Body of pancreas (tissue), 4 donors: Measurements from ENCODE around the gene PHF21B. TPM values are rescaled to one million over a fixed set of nuclear protein-coding genes. Genes with fewer than 3 reads are reported as not detected.

ENCODE experiments used
- ATAC-seq: fragments of 150-250 bp; one replicate; pipeline ENCODE4 v1.9.1; 2016
- DNase-seq, 4 donors: peaks; one replicate each; pipeline ENCODE4 v3.0.0-alpha.2; 2019
- H3K27ac ChIP-seq, 4 donors: fragments of 200-600 bp; sonication (generic); 1 replicate in 3 of 4; 2 replicates in 1 of 4; pipeline versions ENCODE4 v1.5.1 to v1.6.1; 2016 to 2019; ENCODE audit warnings: mild to moderate bottlenecking in 1 of 4, mixed read lengths in 1 of 4, moderate library complexity in 1 of 4
- H3K27me3 ChIP-seq, 2 donors: fragments of 200-600 bp; sonication (generic); one replicate each; pipeline ENCODE4 v1.6.0; 2016; ENCODE audit warnings: mild to moderate bottlenecking in 1 of 2
- H3K36me3 ChIP-seq, 2 donors: fragments of 200-600 bp; sonication (generic); replicated peaks in 1 of 2; 2 replicates each; pipeline ENCODE4 v1.5.1; 2016; ENCODE audit warnings: low read depth in 2 of 2; ENCODE audit not compliant: insufficient read depth in 1 of 2
- H3K4me1 ChIP-seq: fragments of 200-600 bp; sonication (generic); one replicate; pipeline ENCODE4 v1.6.0; 2016
- H3K4me3 ChIP-seq, 2 donors: fragments of 200-600 bp; sonication (generic); 1 replicate in 1 of 2; 2 replicates in 1 of 2; pipeline ENCODE4 v1.5.1; 2016 to 2019
- H3K9me3 ChIP-seq, 3 donors: fragments of 200-600 bp; sonication (generic); 1 replicate in 2 of 3; 2 replicates in 1 of 3; pipeline ENCODE4 v1.5.1; 2016
- POLR2A ChIP-seq, 3 donors: fragments of 450-650 bp; IDR thresholded peaks; one replicate each; pipeline ENCODE4 v1.6.1; 2016; ENCODE audit warnings: antibody characterized with exemption in 3 of 3, mild to moderate bottlenecking in 2 of 3
- WGBS, 2 donors: methylation state at CpG; one replicate each; pipeline ENCODE4 v1.1.5; 2017; 5-methylcytosine and 5-hydroxymethylcytosine counted together
- intact Hi-C: fragments of 100-400 bp; cut with DNase I; formaldehyde crosslinking; loops from one replicate; pipeline ENCODE4 v1.15.1; 2023
- total RNA-seq, 2 donors: library from RNA; depleted of rRNA; stranded (reverse); fragments of >200 nt; gene quantifications; one replicate each; pipeline ENCODE4 v1.1.0, GENCODE V29; 2016
- TF ChIP-seq, protein P1 (sequence below), 7 experiments: fragments of 450-650 bp in 4 of 7; fragments of 200-600 bp in 3 of 7; sonication (generic) in 3 of 7; IDR thresholded peaks; one replicate each; pipeline ENCODE4 v1.5.1; 2016 to 2019; ENCODE audit warnings: antibody characterized with exemption in 7 of 7

Gene PHF21B
- total RNA-seq, 2 donors from 2014 or later, result under 0.01 TPM; not detected in 1

DNA sequence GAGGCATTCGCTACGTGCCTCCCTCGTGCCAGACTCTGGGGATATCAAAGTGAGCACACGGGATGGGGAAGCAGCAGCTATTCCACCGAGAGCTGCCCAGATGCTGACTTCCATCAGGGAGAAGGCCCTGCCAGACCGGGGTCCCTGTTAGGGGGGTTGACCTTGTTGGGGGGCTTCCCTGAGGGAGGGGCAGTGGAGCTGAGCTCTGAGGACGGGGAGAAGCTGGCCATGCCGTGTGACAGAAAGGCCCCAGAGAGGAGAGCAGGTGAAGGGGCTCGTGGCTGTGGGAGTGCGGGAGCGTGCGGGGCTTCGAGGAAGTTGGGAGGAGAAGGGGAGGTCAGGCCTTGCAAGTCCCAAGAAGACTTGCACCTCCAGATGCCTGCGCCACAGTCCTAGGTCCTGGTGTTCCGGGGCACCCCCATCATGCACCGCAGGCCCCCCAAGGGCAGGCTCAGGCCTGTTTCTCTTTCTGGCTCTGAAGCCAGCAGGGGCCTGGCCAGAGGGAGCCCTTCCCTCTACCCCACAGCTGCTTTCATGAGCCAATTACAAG, 163.0 kb downstream of the PHF21B start:
- Histone ChIP-seq H3K4me3 (no peak overlapping the region), H3K4me1 (no peaks in the 10 kb centered on the region), H3K36me3 (peaks cover 0 to 3% of the 10 kb centered on the region in 2 donors), H3K27ac (no peak overlapping the region), H3K27me3 (no peaks in the 10 kb centered on the region), H3K9me3 (no peaks in the 10 kb centered on the region)
- DNase-seq, result no peak
- TF ChIP-seq POLR2A (IDR thresholded peaks at IDR 0.05), result no peak
- TF ChIP-seq, protein P1, sequence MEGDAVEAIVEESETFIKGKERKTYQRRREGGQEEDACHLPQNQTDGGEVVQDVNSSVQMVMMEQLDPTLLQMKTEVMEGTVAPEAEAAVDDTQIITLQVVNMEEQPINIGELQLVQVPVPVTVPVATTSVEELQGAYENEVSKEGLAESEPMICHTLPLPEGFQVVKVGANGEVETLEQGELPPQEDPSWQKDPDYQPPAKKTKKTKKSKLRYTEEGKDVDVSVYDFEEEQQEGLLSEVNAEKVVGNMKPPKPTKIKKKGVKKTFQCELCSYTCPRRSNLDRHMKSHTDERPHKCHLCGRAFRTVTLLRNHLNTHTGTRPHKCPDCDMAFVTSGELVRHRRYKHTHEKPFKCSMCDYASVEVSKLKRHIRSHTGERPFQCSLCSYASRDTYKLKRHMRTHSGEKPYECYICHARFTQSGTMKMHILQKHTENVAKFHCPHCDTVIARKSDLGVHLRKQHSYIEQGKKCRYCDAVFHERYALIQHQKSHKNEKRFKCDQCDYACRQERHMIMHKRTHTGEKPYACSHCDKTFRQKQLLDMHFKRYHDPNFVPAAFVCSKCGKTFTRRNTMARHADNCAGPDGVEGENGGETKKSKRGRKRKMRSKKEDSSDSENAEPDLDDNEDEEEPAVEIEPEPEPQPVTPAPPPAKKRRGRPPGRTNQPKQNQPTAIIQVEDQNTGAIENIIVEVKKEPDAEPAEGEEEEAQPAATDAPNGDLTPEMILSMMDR (IDR thresholded peaks at IDR 0.05), result no peak
- WGBS, 2 donors, result 92 to 94% methylated on average over 11 to 12 of the region's 16 CpGs
- intact Hi-C loops, result no loop called here
- ATAC-seq, result no peak

DNA sequence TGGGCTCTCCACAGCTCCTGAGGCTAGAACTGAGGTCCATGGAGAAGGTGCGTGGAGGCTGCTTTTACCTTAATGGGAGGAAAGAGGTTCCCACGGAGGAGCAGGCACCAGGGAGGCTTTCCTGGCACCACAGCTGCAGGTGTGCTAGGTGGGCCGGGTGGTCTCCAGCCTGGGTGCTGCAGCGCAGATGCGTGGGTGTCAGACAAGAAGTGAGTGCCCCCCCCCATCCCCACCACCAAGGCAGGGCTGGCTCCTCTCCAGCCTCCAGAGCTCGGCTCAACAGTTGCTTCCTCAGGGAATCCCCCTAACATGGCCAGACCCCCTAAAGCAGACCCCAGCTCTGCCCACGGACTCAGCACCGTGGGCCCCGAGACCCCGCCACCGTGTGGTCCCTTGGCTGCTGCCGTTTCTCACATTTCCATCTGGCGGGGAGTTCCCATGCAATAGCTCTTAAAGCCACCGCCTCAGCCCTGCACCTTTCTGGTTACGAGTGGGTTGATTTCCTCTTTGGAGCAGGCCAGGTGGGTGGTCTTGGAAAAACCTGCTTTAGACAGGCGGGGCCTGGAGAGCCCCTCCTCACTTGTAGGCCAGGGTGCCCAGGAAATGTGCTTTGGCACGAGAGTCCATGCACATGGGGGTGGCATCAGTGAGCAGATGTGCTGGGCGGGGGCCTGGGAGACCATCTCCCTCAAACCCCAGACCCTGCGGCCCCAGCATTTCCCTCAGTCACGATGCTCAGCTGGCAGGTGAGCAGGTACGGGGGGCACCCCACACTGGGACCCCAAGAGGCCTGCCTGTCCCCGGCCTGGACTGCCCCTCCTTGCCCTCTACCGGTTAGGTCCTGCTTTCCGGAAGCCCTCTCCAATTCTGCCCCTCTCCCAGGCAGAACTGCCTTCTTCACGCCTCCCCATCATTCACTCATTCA, 163.7 kb downstream of the PHF21B start:
- Histone ChIP-seq H3K4me3 (no peak overlapping the region), H3K27ac (no peak overlapping the region), H3K4me1 (no peaks in the 10 kb centered on the region), H3K36me3 (peaks cover 0 to 3% of the 10 kb centered on the region in 2 donors), H3K27me3 (no peaks in the 10 kb centered on the region), H3K9me3 (no peaks in the 10 kb centered on the region)
- TF ChIP-seq, protein P1 (IDR thresholded peaks at IDR 0.05), result no peak
- no peak for TF ChIP-seq POLR2A (IDR thresholded peaks at IDR 0.05)
- intact Hi-C loops, result no loop called here
- ATAC-seq (no peak), DNase-seq (no peak)
- 92 to 95% methylated on average over 23 of the region's 25 CpGs for WGBS, 2 donors

DNA sequence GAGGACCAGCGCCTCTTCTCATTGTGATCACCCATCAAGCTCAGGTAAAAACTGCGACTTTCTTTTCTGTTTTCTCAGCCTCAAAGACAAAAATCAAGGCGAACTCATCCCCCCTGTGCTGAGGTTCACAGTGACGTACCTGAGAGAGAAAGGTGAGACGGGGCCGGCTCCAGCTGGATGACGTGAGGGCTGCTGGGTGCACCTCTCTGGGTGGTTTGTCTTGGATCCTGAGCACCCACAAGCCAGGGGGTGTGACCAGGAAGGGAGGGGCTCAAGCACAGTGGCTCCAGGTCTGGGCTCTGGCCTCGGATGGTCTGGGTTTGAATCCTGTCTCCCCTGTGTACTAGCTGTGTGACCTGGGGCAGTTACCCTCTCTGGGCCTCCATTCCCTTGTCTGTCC, 164.6 kb downstream of the PHF21B start:
- peaks cover 0 to 3% of the 10 kb centered on the region in 2 donors for H3K36me3 ChIP-seq
- H3K9me3 ChIP-seq, result no peaks in the 10 kb centered on the region
- H3K4me1 ChIP-seq, result no peaks in the 10 kb centered on the region
- no peak overlapping the region for H3K4me3 ChIP-seq
- ATAC-seq, result no peak
- DNase-seq, result no peak
- TF ChIP-seq, protein P1 (IDR thresholded peaks at IDR 0.05), result no peak
- no peak for TF ChIP-seq POLR2A (IDR thresholded peaks at IDR 0.05)
- H3K27ac ChIP-seq, result no peak overlapping the region
- no peaks in the 10 kb centered on the region for H3K27me3 ChIP-seq
- intact Hi-C loops, result no loop called here
- 92 to 100% methylated on average over 8 of the region's 8 CpGs for WGBS, 2 donors

DNA sequence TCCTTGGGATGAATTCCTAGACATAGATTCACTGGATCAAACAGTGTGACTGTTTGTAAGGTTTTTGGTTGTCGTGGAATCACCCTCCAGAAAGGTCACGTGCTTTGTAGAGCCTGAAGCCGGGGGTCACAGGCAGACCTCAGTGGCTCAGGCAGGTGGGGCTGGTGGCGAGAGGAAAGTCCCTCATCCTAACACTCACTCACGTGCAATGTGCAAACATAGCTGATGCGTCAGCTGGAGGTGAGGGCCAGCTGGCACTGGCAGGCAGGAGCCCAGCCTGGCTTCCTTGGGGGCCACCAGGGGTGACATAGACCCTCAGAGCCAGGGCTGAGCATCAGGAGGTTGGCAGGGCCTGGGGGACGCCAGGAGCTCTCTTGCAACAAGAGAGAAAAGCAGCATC, 167.4 kb downstream of the PHF21B start:
- Histone ChIP-seq H3K36me3 (no peaks in the 10 kb centered on the region), H3K4me3 (no peak overlapping the region), H3K27ac (no peak overlapping the region), H3K9me3 (no peaks in the 10 kb centered on the region), H3K27me3 (no peaks in the 10 kb centered on the region), H3K4me1 (no peaks in the 10 kb centered on the region)
- DNase-seq (no peak), ATAC-seq (no peak)
- intact Hi-C loops, result no loop called here
- WGBS, 2 donors, result 81 to 87% methylated on average over 7 of the region's 7 CpGs
- TF ChIP-seq POLR2A (IDR thresholded peaks at IDR 0.05), result no peak
- TF ChIP-seq, protein P1 (IDR thresholded peaks at IDR 0.05), result no peak
